H1 (cell line): ENCODE results near the gene MAGI2.

ENCODE experiments used
- BCL11A ChIP-seq, 2 experiments: IDR thresholded peaks; one replicate each; pipeline ENCODE4 v1.6.1; 2011; ENCODE audit warnings: low read depth in 2 of 2, low read length in 2 of 2, mild to moderate bottlenecking in 2 of 2
- CREB1 ChIP-seq: IDR thresholded peaks from 2 replicates; pipeline ENCODE4 v1.6.1; 2012; ENCODE audit warnings: inconsistent platforms
- EP300 ChIP-seq, 2 experiments: IDR thresholded peaks; 1 replicate in 1 of 2; 2 replicates in 1 of 2; pipeline ENCODE4 v1.6.1; 2011 to 2012; ENCODE audit warnings: low read depth in 2 of 2, low read length in 2 of 2, mild to moderate bottlenecking in 2 of 2, borderline replicate concordance in 1 of 2, inconsistent platforms in 1 of 2, moderate library complexity in 1 of 2
- EZH2 ChIP-seq: fragments of 200-600 bp; sonication (generic); IDR thresholded peaks from 2 replicates; pipeline ENCODE4 v1.7.1; 2012; ENCODE audit warnings: low read depth, mild to moderate bottlenecking, moderate library complexity, low read length, inconsistent platforms; ENCODE audit not compliant: severe bottlenecking
- POLR2A ChIP-seq, 2 experiments: IDR thresholded peaks; 1 replicate in 1 of 2; 2 replicates in 1 of 2; pipeline ENCODE4 v1.6.1; 2011; ENCODE audit warnings: low read depth in 2 of 2, low read length in 2 of 2, mild to moderate bottlenecking in 2 of 2; ENCODE audit errors: control extremely low read depth in 1 of 2
- POLR2AphosphoS5 ChIP-seq: IDR thresholded peaks from 2 replicates; pipeline ENCODE4 v1.6.1; 2011; ENCODE audit warnings: low read depth, low read length
- TF ChIP-seq, protein P1 (sequence below), 3 experiments: IDR thresholded peaks; 1 replicate in 2 of 3; 2 replicates in 1 of 3; pipeline versions ENCODE4 v1.5.1 to v1.6.1; 2011; ENCODE audit warnings: low read length in 3 of 3, mild to moderate bottlenecking in 3 of 3, inconsistent platforms in 2 of 3, low read depth in 1 of 3, moderate library complexity in 1 of 3; ENCODE audit not compliant: insufficient read depth in 1 of 3; ENCODE audit errors: control extremely low read depth in 1 of 3
- TF ChIP-seq, protein P2 (sequence below): IDR thresholded peaks from 2 replicates; pipeline ENCODE4 v1.6.1; 2011; ENCODE audit warnings: low read depth, mild to moderate bottlenecking, low read length; ENCODE audit not compliant: insufficient read depth

DNA sequence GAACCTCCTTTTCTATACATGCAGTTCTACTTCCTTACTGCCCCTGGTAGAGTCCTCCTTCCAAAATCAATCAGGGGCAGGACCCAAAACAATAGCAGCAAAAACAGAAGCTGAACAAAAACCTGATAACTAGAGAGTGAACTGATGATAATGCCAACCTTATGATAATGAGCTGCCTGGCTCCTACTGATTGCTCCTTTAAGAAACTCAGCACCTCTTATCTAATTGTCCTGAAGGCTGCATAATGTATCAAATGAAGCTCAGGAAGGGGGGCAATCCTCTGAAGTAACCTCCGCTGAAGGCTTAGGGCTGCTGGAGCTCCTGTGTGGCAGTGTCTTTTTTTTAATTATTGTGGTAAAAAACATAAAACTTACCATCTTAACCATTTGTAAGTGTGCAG is 1397.9 kb downstream of the MAGI2 start:
- TF ChIP-seq, protein P1, sequence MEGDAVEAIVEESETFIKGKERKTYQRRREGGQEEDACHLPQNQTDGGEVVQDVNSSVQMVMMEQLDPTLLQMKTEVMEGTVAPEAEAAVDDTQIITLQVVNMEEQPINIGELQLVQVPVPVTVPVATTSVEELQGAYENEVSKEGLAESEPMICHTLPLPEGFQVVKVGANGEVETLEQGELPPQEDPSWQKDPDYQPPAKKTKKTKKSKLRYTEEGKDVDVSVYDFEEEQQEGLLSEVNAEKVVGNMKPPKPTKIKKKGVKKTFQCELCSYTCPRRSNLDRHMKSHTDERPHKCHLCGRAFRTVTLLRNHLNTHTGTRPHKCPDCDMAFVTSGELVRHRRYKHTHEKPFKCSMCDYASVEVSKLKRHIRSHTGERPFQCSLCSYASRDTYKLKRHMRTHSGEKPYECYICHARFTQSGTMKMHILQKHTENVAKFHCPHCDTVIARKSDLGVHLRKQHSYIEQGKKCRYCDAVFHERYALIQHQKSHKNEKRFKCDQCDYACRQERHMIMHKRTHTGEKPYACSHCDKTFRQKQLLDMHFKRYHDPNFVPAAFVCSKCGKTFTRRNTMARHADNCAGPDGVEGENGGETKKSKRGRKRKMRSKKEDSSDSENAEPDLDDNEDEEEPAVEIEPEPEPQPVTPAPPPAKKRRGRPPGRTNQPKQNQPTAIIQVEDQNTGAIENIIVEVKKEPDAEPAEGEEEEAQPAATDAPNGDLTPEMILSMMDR (IDR thresholded peaks at IDR 0.05; ENCODE audit: control extremely low read depth in 1 of 3, insufficient read depth in 1 of 3, low read depth in 1 of 3, low read length in 3 of 3) = no peak
- TF ChIP-seq, protein P2, sequence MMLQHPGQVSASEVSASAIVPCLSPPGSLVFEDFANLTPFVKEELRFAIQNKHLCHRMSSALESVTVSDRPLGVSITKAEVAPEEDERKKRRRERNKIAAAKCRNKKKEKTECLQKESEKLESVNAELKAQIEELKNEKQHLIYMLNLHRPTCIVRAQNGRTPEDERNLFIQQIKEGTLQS = no peak
- TF ChIP-seq POLR2AphosphoS5 (no peak), EZH2 (no peak), POLR2A (IDR thresholded peaks at IDR 0.05; ENCODE audit: control extremely low read depth in 1 of 2, low read depth in 2 of 2, low read length in 2 of 2) (no peak), CREB1 (no peak), BCL11A (IDR thresholded peaks at IDR 0.05; ENCODE audit: low read depth in 2 of 2, low read length in 2 of 2) (no peak), EP300 (IDR thresholded peaks at IDR 0.05; ENCODE audit: borderline replicate concordance in 1 of 2, low read depth in 2 of 2, low read length in 2 of 2) (no peak)
